CD1c-positive myeloid dendritic cell (primary cell): ENCODE data around the gene LRRC37A3.
A peak's percentile ranks its signal among the peaks of the same experiment; 100 is the strongest.
"Not testable (repeated sequence)": the region's sequence is repeated elsewhere in the genome, so short reads cannot be mapped to it uniquely, and the experiment has no call there.

Experiments used
- DNase-seq: peaks from one replicate; pipeline ENCODE4 v3.0.0-alpha.2; 2016; ENCODE audit errors: extremely low spot score

Gene LRRC37A3

GRCh38 chr17:64834060-64834459 is 85.2 kb downstream of the LRRC37A3 start:
- peak; percentile 31 for DNase-seq

- not testable (repeated sequence) for DNase-seq
Observed at GRCh38 chr17:64830631-64831040, 88.6 kb downstream of the LRRC37A3 start.

DNA sequence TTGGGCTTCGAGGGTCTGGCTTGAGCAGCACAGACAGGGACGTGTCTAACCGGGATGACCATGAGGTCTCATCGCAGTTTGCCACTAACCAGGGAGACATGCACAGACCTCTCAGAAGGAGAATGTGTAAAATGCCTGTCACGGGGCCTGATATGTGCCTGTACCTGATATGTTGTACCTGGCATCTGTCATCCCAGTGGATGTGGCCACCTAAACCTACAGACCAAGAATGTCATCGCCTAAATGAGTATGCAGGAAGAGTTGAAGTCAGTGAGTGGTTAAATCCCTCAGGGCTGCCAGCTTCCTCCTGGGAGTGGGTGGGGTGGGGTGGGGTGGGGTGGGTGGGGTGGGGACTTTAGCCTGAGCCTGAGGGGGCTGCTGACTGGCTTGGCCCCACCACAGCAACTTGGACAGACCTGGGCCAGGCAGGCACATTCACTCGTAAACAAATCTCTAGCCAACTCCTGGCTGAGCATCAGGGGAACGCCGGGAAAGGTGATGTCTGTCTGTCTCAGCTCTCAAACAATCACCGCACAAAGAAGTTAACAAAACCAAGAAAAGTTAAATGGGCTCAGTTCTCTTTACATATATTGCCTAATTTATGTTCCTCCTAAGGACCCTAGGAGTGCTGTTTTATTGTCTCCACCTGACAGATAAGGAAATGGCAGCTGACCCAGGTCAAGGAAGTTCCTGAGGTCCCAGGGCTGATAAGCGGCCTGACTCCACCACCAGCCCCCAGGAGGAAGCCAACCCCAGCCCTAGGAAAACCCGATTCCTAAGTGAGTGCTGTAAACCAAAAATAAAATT is 89.3 kb downstream of the LRRC37A3 start:
- DNase-seq = not testable (repeated sequence)

- DNase-seq = not testable (repeated sequence)
Observed at GRCh38 chr17:64829068-64829467, 90.2 kb downstream of the LRRC37A3 start.

DNA sequence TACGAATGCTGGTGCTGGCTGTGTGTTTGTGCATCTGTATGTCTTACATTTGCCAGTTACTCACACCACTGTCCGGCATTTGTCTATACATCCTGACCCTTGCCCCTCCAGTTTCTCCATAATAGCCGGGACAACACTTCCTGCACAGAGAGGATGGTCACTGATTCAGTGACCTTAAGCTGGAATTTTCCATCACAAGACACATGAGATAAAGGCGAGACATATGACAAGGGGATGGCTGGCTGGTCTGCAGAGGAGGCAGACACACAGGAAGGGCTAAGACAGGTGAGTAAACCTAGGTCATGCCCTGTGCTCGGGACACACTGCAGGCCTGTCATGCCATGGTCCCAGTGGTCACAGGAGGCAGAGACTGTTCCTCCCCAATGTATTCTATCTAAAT is 100.4 kb downstream of the LRRC37A3 start:
- DNase-seq = not testable (repeated sequence)

DNA sequence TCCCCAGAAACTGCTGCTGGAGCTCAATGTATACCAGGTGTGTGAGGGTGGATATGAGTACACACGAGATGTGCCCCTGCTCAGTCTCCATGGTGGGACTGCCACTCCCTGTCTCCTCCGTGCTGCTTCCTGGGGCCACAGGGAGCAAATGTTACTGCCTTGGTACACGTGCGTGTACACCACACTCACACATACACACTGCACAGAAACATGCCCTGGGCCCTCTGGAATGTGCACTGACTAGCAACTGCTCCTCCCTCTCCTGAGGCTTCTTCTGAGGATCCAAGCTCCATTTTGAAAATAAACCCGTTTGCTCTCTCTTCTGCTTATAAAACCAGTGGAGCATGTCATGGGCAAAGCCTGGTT is 103.5 kb downstream of the LRRC37A3 start:
- DNase-seq = not testable (repeated sequence)

- DNase-seq = not testable (repeated sequence)
Observed at GRCh38 chr17:64814993-64815832, 104.1 kb downstream of the LRRC37A3 start.

DNA sequence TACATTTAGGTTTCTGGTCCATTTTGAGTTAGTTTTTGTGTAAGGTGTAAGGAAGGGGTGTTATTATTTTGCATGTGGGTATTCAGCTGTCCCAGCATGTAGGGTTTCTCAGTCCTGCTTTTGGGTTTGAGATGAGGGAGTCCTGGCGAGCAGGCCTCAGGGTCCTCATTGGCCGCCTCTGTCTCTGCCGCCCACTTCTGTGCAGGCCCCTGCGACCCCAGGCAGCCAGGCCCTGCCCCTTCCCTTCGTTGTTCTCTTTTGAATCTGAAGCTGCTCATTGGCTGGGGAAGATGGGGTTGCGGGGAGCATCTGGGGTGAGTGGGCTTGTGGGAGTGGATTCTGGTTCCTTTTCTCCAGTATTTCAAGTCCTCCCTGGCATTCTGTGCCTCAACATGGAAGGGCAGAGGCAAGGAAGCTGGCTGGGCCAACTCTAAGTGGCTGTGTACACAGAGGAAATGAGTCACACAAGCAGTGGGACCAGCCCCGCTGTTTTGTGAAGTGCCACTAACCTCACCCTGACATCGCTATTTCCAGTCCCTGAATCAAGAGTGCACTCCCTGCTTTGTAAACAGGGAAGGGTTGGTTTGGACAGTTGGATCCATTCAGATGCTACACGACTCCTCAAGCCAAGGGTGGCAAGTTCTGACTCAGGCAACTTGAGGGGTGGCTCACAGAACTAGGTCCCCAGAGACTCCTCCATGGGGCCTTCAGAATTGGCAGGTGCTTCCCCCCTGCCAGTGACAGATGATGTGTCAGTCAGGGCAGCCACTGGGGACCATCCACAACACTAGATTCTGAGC is 110.9 kb downstream of the LRRC37A3 start:
- peak; percentile 80 for DNase-seq
